ENCODE results near the gene IMP4.

Gene IMP4

GRCh38 chr2:130369311-130369964 lies 26.7 kb downstream of the IMP4 start:
- Mint-ChIP-seq H3K4me1 (peaks cover 43% of the 10 kb centered on the region), H3K9me3 (no peaks in the 10 kb centered on the region), H3K27me3 (no peaks in the 10 kb centered on the region), H3K27ac (ENCODE audit: low read depth) (peak overlapping the region; percentile 94), H3K36me3 (ENCODE audit: insufficient read depth) (peaks cover 12% of the 10 kb centered on the region), H3K4me3 (peak overlapping the region; percentile 91)
- DNase-seq (ENCODE audit: low spot score in 2 of 2) (no peak), ATAC-seq (replicated peaks; ENCODE audit: extremely low read depth, poor library complexity, severe bottlenecking) (no peak)

- peaks cover 48% of the 10 kb centered on the region for H3K4me1 Mint-ChIP-seq
- H3K9me3 Mint-ChIP-seq: no peaks in the 10 kb centered on the region
- H3K27me3 Mint-ChIP-seq: no peaks in the 10 kb centered on the region
- DNase-seq (ENCODE audit: low spot score in 2 of 2) (no peak), ATAC-seq (replicated peaks; ENCODE audit: extremely low read depth, poor library complexity, severe bottlenecking) (no peak)
- peak overlapping the region; percentile 91 for H3K4me3 Mint-ChIP-seq
- peak overlapping the region; percentile 94 for H3K27ac Mint-ChIP-seq (ENCODE audit: low read depth)
- peaks cover 13% of the 10 kb centered on the region for H3K36me3 Mint-ChIP-seq (ENCODE audit: insufficient read depth)
Measured at GRCh38 chr2:130369965-130370341, 27.3 kb downstream of the IMP4 start.

- H3K9me3 Mint-ChIP-seq: no peaks in the 10 kb centered on the region
- no peak for DNase-seq (ENCODE audit: low spot score in 2 of 2)
- peaks cover 54% of the 10 kb centered on the region for H3K4me1 Mint-ChIP-seq
- no peaks in the 10 kb centered on the region for H3K27me3 Mint-ChIP-seq
- peaks cover 14% of the 10 kb centered on the region for H3K36me3 Mint-ChIP-seq (ENCODE audit: insufficient read depth)
- H3K27ac Mint-ChIP-seq (ENCODE audit: low read depth): peak overlapping the region; percentile 94
- peak overlapping the region; percentile 91 for H3K4me3 Mint-ChIP-seq
- peak; percentile 48 for ATAC-seq (replicated peaks; ENCODE audit: extremely low read depth, poor library complexity, severe bottlenecking)
Measured at GRCh38 chr2:130370490-130370889, 27.8 kb downstream of the IMP4 start.

GRCh38 chr2:130371723-130372054 lies 29.0 kb downstream of the IMP4 start:
- peaks cover 15% of the 10 kb centered on the region for H3K36me3 Mint-ChIP-seq (ENCODE audit: insufficient read depth)
- H3K27me3 Mint-ChIP-seq: no peaks in the 10 kb centered on the region
- ATAC-seq (replicated peaks; ENCODE audit: extremely low read depth, poor library complexity, severe bottlenecking): peak; percentile 5
- peak overlapping the region; percentile 94 for H3K27ac Mint-ChIP-seq (ENCODE audit: low read depth)
- no peak for DNase-seq (ENCODE audit: low spot score in 2 of 2)
- peaks cover 66% of the 10 kb centered on the region for H3K4me1 Mint-ChIP-seq
- no peaks in the 10 kb centered on the region for H3K9me3 Mint-ChIP-seq
- peak overlapping the region; percentile 91 for H3K4me3 Mint-ChIP-seq

- Mint-ChIP-seq H3K36me3 (ENCODE audit: insufficient read depth) (peaks cover 15% of the 10 kb centered on the region), H3K4me1 (peaks cover 71% of the 10 kb centered on the region), H3K27me3 (no peaks in the 10 kb centered on the region), H3K27ac (ENCODE audit: low read depth) (peak overlapping the region; percentile 94), H3K9me3 (no peaks in the 10 kb centered on the region), H3K4me3 (peak overlapping the region; percentile 91)
- ATAC-seq (replicated peaks; ENCODE audit: extremely low read depth, poor library complexity, severe bottlenecking): peak; percentile 75
- DNase-seq (ENCODE audit: low spot score in 2 of 2): peak; percentile 54 to 56
Measured at GRCh38 chr2:130372055-130372832, 29.5 kb downstream of the IMP4 start.

GRCh38 chr2:130372833-130373807 lies 30.4 kb downstream of the IMP4 start:
- Mint-ChIP-seq H3K4me3 (peak overlapping the region; percentile 91), H3K27me3 (no peaks in the 10 kb centered on the region), H3K9me3 (no peaks in the 10 kb centered on the region), H3K36me3 (ENCODE audit: insufficient read depth) (peaks cover 15% of the 10 kb centered on the region), H3K27ac (ENCODE audit: low read depth) (peak overlapping the region; percentile 82), H3K4me1 (peaks cover 77% of the 10 kb centered on the region)
- DNase-seq (ENCODE audit: low spot score in 2 of 2) (no peak), ATAC-seq (replicated peaks; ENCODE audit: extremely low read depth, poor library complexity, severe bottlenecking) (peak; percentile 12)

GRCh38 chr2:130373808-130374365 lies 31.2 kb downstream of the IMP4 start:
- H3K36me3 Mint-ChIP-seq (ENCODE audit: insufficient read depth): peaks cover 15% of the 10 kb centered on the region
- H3K4me1 Mint-ChIP-seq: peaks cover 77% of the 10 kb centered on the region
- no peaks in the 10 kb centered on the region for H3K9me3 Mint-ChIP-seq
- peak overlapping the region; percentile 82 for H3K27ac Mint-ChIP-seq (ENCODE audit: low read depth)
- ATAC-seq (replicated peaks; ENCODE audit: extremely low read depth, poor library complexity, severe bottlenecking) (no peak), DNase-seq (ENCODE audit: low spot score in 2 of 2) (no peak)
- no peaks in the 10 kb centered on the region for H3K27me3 Mint-ChIP-seq
- peak overlapping the region; percentile 91 for H3K4me3 Mint-ChIP-seq

GRCh38 chr2:130374587-130375290 lies 32.0 kb downstream of the IMP4 start:
- Mint-ChIP-seq H3K27ac (ENCODE audit: low read depth) (peak overlapping the region; percentile 82), H3K27me3 (no peaks in the 10 kb centered on the region), H3K36me3 (ENCODE audit: insufficient read depth) (peaks cover 15% of the 10 kb centered on the region), H3K4me3 (no peak overlapping the region), H3K4me1 (peaks cover 81% of the 10 kb centered on the region), H3K9me3 (no peaks in the 10 kb centered on the region)
- ATAC-seq (replicated peaks; ENCODE audit: extremely low read depth, poor library complexity, severe bottlenecking) (no peak), DNase-seq (ENCODE audit: low spot score in 2 of 2) (no peak)

- ATAC-seq (replicated peaks; ENCODE audit: extremely low read depth, poor library complexity, severe bottlenecking) (no peak), DNase-seq (ENCODE audit: low spot score in 2 of 2) (no peak)
- H3K4me3 Mint-ChIP-seq: no peak overlapping the region
- H3K36me3 Mint-ChIP-seq (ENCODE audit: insufficient read depth): peaks cover 15% of the 10 kb centered on the region
- H3K27me3 Mint-ChIP-seq: no peaks in the 10 kb centered on the region
- no peaks in the 10 kb centered on the region for H3K9me3 Mint-ChIP-seq
- peaks cover 81% of the 10 kb centered on the region for H3K4me1 Mint-ChIP-seq
- H3K27ac Mint-ChIP-seq (ENCODE audit: low read depth): peak overlapping the region; percentile 64
Measured at GRCh38 chr2:130375291-130376266, 32.9 kb downstream of the IMP4 start.

GRCh38 chr2:130376433-130377293 lies 34.0 kb downstream of the IMP4 start:
- ATAC-seq (replicated peaks; ENCODE audit: extremely low read depth, poor library complexity, severe bottlenecking) (no peak), DNase-seq (ENCODE audit: low spot score in 2 of 2) (no peak)
- peaks cover 81% of the 10 kb centered on the region for H3K4me1 Mint-ChIP-seq
- no peak overlapping the region for H3K4me3 Mint-ChIP-seq
- no peaks in the 10 kb centered on the region for H3K27me3 Mint-ChIP-seq
- H3K36me3 Mint-ChIP-seq (ENCODE audit: insufficient read depth): peaks cover 12% of the 10 kb centered on the region
- H3K27ac Mint-ChIP-seq (ENCODE audit: low read depth): peak overlapping the region; percentile 64
- no peaks in the 10 kb centered on the region for H3K9me3 Mint-ChIP-seq

All from central memory CD8-positive, alpha-beta T cell (primary cell).